Stimulated activated naive CD8-positive, alpha-beta T cell treated with anti-CD3 and anti-CD28 coated beads, Interleukin-15, amount 100 ng/mL, for 72 hours (primary cell): ENCODE data around the gene POLDIP2.

ENCODE experiments used
- ATAC-seq: fragments of 150-1000 bp; cut with Tn5 transposase; 2 replicates; pipeline ENCODE4 v1.10.0; 2021; ENCODE audit warnings: mild to moderate bottlenecking, moderate library complexity
- DNase-seq, 2 donors: peaks; one replicate each; pipeline ENCODE4 v3.0.0; 2021 to 2022
- H3K27ac Mint-ChIP-seq, 2 donors: one replicate each; pipeline ENCODE4 v1.8.0; 2022; ENCODE audit warnings: mild to moderate bottlenecking in 2 of 2, mixed read lengths in 2 of 2, moderate library complexity in 2 of 2
- H3K27me3 Mint-ChIP-seq: one replicate; pipeline ENCODE4 v1.8.0; 2022; ENCODE audit warnings: mixed read lengths
- H3K4me1 Mint-ChIP-seq: one replicate; pipeline ENCODE4 v1.8.0; 2022; ENCODE audit warnings: mild to moderate bottlenecking, mixed read lengths
- H3K4me3 Mint-ChIP-seq, 2 donors: one replicate each; pipeline ENCODE4 v1.8.0; 2022; ENCODE audit warnings: mild to moderate bottlenecking in 2 of 2, mixed read lengths in 2 of 2, moderate library complexity in 1 of 2
- H3K9me3 Mint-ChIP-seq, 2 donors: one replicate each; pipeline ENCODE4 v1.8.0; 2022; ENCODE audit warnings: mixed read lengths in 2 of 2

The POLDIP2 gene

DNA sequence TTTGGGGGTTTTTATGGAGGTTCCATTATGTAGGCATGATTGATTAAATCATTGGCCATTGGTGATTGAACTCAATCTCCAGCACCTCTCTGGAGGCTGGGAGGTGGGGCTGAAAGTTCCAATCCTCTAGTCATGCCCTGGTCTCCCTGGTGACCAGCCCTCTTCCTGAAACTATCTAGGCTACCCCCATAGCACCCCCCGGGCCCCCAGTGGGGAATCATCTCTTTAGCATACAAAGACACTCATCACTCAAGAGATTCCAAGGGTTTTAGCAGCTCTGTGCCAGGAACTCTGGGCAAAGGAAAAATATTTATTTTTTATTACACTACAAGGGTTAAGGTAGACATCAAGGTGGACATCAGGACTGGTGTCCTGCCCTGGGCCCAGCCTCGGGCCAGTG, 38.1 kb upstream of the POLDIP2 start:
- Mint-ChIP-seq H3K27me3 (no peaks in the 10 kb centered on the region), H3K9me3 (no peaks in the 10 kb centered on the region), H3K4me1 (no peaks in the 10 kb centered on the region), H3K27ac (no peak overlapping the region), H3K4me3 (no peak overlapping the region)
- DNase-seq (no peak), ATAC-seq (no peak)

DNA sequence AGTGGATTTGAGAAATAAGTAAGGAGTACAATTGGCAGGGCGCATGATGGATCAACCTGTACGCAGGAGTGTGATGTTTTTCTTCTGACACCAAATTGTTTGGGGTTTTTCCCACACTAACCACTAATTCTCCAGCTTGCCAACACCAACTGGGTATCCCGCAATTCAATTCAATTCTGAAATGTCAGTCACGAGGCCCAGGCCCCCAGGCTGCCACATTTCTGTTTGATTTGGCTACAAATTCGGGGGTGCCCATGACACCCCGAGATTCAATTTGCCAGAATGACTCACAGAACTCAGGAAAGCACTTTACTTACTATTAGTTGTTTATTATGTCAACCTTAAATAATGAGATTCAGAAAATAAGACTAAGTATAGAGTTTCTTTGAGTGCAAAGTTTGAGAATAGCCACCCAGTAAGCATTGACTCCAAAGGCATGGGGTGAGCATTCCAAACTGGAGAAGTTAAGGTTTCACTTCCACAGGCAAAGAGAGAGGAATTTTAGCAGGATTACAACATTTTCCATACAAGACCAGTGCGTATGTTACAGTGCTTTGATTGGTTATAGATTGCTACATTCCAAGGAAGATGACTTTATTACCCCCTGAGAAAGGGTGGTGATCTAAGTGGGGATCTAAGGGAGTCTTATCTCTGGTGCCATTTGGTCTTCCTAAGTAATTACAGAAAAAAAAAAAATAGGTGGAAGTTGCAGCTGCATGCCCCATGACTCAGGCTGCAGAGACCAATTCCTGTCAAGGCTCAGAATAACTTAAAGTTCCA, 37.2 kb upstream of the POLDIP2 start:
- no peak for DNase-seq
- Mint-ChIP-seq H3K9me3 (no peaks in the 10 kb centered on the region), H3K4me3 (no peak overlapping the region), H3K27me3 (no peaks in the 10 kb centered on the region), H3K27ac (no peak overlapping the region), H3K4me1 (no peaks in the 10 kb centered on the region)
- no peak for ATAC-seq

DNA sequence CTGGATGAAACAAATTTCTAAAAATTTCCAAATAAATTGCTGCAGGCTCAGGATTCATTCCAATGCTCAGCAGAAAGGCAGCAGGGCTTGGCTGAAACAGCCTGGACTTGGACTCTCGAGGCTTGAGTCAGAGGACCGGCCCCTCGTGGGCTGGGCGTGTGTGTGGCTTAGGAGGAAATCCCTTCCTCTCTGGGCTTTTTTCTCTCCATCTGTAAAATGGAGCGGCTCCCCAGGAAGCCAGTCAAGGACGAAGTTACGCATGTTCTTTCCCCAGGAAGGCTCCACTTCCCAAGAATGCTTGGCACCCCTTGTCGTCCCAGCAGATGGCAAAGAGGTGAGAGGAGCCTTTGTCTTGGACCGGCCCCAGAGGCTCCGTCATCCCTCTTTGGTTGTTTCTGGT, 35.2 kb upstream of the POLDIP2 start:
- Mint-ChIP-seq H3K9me3 (no peaks in the 10 kb centered on the region), H3K4me1 (no peaks in the 10 kb centered on the region), H3K4me3 (no peak overlapping the region), H3K27me3 (no peaks in the 10 kb centered on the region), H3K27ac (no peak overlapping the region)
- DNase-seq: no peak
- ATAC-seq: no peak

DNA sequence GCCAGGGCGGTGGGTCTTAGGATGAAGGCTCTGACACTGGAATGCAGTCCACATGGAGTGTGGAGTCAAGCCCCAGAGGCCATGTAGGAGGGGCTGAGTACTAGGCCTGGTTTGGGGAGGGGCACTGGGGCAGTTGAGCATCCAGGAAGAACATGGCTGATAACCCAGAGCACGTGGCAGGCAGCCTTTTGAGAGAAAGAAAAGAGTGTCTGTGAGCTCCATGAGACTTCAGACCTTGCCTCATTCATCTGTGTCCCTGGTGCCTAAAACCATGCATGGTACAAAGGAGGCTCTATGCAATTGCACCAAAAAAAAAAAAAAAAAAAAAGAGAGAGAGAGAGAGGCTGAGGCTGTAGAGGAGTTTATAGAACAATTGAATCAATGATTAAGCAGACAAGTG, 34.1 kb upstream of the POLDIP2 start:
- H3K4me1 Mint-ChIP-seq: no peaks in the 10 kb centered on the region
- no peaks in the 10 kb centered on the region for H3K27me3 Mint-ChIP-seq
- H3K27ac Mint-ChIP-seq: peak overlapping the region in 1 of 2 donors; percentile 67
- H3K4me3 Mint-ChIP-seq: no peak overlapping the region
- H3K9me3 Mint-ChIP-seq: no peaks in the 10 kb centered on the region
- ATAC-seq: no peak
- DNase-seq: no peak

DNA sequence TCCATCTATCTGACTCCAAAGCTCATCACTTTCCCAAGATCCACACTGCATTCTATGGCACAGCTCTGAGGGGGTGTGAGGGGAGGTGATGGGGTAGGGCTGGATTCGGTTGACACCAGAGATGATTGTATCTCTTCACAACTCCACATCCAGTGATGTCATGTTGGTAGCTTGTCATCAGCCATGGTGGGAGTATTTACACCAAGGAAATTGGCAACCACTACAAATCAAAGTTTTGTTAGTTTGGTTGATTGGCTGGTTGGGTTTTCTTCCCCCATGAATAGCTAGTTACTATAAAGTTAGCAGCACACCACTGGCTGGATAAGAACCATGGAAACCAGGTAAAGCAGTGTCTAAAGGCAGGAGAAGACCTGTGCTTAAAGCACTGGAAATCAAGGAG, 33.7 kb upstream of the POLDIP2 start:
- H3K27me3 Mint-ChIP-seq: no peaks in the 10 kb centered on the region
- no peak overlapping the region for H3K27ac Mint-ChIP-seq
- no peaks in the 10 kb centered on the region for H3K4me1 Mint-ChIP-seq
- H3K4me3 Mint-ChIP-seq: no peak overlapping the region
- no peaks in the 10 kb centered on the region for H3K9me3 Mint-ChIP-seq
- DNase-seq: no peak
- ATAC-seq: no peak

DNA sequence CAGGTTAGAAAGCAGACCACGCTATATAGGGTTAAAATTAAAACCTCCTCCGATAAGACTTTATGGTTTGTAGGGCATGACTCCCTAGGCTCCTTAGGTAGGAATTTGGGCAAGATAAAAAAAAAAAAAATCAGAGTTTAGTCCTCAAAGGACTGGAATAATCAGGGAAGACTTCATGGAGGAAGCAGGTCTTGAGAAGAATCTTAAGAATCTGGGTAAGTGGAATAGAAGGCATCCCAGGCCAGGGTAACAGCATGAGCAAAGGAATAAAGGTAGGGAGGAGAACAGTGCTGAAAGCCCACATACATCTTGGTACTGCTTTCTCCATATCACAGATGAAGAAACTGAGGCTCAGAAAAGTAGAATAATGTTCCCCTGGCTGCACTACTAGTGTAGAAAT, 33.2 kb upstream of the POLDIP2 start:
- DNase-seq: no peak
- Mint-ChIP-seq H3K27me3 (no peaks in the 10 kb centered on the region), H3K27ac (no peak overlapping the region)

DNA sequence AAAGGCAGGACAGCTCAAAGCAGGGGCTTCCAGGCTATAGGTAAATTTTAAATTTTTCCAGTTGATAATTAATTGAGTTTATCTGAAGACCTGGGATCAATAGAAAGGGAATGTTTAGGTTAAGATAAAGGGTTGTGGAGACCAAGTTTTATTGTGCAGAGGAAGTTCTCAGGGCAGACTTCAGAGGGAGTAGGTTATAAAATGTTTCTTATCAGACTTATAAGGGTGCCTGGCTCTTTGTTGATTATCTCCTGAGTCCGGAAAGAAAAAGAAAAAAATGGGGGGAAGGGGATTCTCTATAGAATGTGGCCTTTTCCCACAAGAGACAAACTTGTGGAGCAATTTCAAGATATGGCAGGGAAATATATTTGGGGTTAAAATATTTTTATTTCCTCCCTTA, 32.8 kb upstream of the POLDIP2 start:
- Mint-ChIP-seq H3K27ac (no peak overlapping the region), H3K27me3 (no peaks in the 10 kb centered on the region), H3K4me1 (peaks cover 6% of the 10 kb centered on the region), H3K9me3 (no peaks in the 10 kb centered on the region), H3K4me3 (no peak overlapping the region)
- no peak for ATAC-seq
- no peak for DNase-seq

More for the DNA sequence above, 33.2 kb upstream of the POLDIP2 start:
- Mint-ChIP-seq H3K4me3 (no peak overlapping the region), H3K4me1 (peaks cover 2% of the 10 kb centered on the region), H3K9me3 (no peaks in the 10 kb centered on the region)
- no peak for ATAC-seq

DNA sequence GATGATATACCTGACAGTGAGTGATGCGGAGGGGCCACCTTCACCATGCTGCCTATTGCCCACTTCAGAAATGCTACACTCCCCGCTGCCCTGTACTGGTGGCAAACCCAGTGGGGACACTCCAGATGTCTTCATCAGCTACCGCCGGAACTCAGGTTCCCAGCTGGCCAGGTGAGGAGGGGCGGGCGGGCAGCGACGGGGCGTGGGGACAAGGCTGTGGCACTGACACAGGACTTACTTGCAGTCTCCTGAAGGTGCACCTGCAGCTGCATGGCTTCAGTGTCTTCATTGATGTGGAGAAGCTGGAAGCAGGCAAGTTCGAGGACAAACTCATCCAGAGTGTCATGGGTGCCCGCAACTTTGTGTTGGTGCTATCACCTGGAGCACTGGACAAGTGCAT, 30.8 kb upstream of the POLDIP2 start:
- Mint-ChIP-seq H3K27ac (no peak overlapping the region), H3K27me3 (no peaks in the 10 kb centered on the region), H3K9me3 (no peaks in the 10 kb centered on the region), H3K4me3 (no peak overlapping the region), H3K4me1 (peaks cover 22% of the 10 kb centered on the region)
- ATAC-seq (no peak), DNase-seq (no peak)

DNA sequence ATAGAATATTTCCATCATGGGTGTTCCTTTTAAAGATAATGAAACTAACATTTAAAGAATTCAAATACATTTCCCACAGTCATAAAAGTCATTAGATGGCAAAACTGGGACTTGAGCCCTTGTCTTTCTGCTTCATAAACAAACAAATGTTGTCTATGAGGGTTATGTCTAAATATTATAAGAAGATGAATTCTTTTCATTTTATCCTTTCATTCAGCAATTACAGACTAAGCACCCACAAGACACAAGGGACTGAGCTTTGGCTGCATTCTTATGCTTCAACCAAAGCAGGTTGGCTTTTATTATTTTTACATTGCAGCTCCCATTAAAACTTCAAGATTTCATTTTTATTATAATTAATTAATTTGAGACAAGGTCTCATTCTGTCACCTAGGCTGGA, 29.1 kb upstream of the POLDIP2 start:
- DNase-seq (no peak), ATAC-seq (no peak)
- no peaks in the 10 kb centered on the region for H3K9me3 Mint-ChIP-seq
- H3K27me3 Mint-ChIP-seq: peaks cover 7% of the 10 kb centered on the region
- no peak overlapping the region for H3K27ac Mint-ChIP-seq
- peaks cover 29% of the 10 kb centered on the region for H3K4me1 Mint-ChIP-seq
- H3K4me3 Mint-ChIP-seq: no peak overlapping the region

DNA sequence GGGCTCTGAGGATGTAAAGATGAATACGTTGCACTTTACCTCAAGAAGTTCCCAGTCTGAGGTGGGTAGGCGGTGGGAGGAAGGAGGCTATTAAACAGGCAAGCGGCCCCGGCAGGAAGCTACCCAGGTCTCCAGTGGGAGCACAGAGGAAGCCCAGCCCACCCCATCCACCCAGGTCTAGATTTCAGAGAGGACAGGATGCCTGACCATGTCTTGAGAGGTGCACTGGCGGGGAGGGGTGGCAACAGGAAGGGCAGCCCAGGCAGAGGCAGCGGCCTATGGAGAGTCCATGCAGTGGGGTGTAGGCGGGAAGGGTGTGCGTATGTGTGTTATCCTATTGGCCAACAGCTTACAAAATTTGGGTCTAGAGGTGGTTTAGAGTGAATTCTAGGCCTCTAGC, 28.1 kb upstream of the POLDIP2 start:
- DNase-seq (no peak), ATAC-seq (peak; percentile 17)
- H3K27ac Mint-ChIP-seq: no peak overlapping the region
- peaks cover 34% of the 10 kb centered on the region for H3K4me1 Mint-ChIP-seq
- peak overlapping the region; percentile 84 to 93 for H3K4me3 Mint-ChIP-seq
- H3K27me3 Mint-ChIP-seq: peaks cover 8% of the 10 kb centered on the region
- no peaks in the 10 kb centered on the region for H3K9me3 Mint-ChIP-seq

DNA sequence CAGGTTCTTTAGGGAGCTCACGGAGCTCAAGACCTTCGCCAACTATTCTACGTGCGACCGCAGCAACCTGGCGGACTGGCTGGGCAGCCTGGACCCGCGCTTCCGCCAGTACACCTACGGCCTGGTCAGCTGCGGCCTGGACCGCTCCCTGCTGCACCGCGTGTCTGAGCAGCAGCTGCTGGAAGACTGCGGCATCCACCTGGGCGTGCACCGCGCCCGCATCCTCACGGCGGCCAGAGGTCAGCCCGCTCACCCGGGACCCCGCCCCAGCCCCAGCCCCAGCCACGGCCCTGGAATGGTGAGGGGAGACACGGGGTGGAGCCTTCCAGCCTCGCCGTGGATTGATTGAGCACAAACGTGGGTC, 27.7 kb upstream of the POLDIP2 start:
- peak overlapping the region in 1 of 2 donors; percentile 55 for H3K27ac Mint-ChIP-seq
- ATAC-seq: peak; percentile 19
- H3K27me3 Mint-ChIP-seq: peaks cover 8% of the 10 kb centered on the region
- H3K9me3 Mint-ChIP-seq: no peaks in the 10 kb centered on the region
- H3K4me3 Mint-ChIP-seq: peak overlapping the region; percentile 84 to 93
- DNase-seq: no peak
- H3K4me1 Mint-ChIP-seq: peaks cover 34% of the 10 kb centered on the region

DNA sequence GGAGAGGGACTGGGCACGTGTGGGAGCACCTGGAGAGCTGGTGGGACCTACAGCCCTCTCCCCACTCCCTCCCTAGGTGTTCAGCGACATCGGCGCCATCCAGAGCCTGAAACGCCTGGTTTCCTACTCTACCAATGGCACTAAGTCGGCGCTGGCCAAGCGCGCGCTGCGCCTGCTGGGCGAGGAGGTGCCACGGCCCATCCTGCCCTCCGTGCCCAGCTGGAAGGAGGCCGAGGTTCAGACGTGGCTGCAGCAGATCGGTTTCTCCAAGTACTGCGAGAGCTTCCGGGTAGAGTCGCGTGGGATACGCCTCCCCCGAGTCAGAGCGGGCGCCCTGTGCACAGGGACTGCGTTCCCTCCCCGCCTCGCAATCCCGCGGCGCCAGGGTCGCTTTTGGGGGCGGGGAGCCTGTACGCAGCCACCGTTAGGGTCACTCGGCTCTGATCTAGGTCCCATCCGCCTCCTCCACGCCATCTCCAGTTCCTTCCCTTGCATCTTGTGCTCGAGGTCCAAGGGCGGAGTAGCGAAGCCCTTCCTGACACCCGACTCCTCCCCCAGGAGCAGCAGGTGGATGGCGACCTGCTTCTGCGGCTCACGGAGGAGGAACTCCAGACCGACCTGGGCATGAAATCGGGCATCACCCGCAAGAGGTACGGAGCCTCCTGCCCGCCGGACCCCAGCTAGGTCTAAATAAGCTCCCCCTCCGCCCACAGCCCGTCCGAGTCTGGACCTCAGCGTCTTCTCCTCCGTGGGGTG, 27.1 kb upstream of the POLDIP2 start:
- Mint-ChIP-seq H3K9me3 (no peaks in the 10 kb centered on the region), H3K4me1 (peaks cover 34% of the 10 kb centered on the region), H3K27ac (peak overlapping the region; percentile 55 to 61), H3K27me3 (peaks cover 8% of the 10 kb centered on the region), H3K4me3 (peak overlapping the region; percentile 84 to 93)
- DNase-seq (peak; percentile 62 to 69), ATAC-seq (peak; percentile 96)

DNA sequence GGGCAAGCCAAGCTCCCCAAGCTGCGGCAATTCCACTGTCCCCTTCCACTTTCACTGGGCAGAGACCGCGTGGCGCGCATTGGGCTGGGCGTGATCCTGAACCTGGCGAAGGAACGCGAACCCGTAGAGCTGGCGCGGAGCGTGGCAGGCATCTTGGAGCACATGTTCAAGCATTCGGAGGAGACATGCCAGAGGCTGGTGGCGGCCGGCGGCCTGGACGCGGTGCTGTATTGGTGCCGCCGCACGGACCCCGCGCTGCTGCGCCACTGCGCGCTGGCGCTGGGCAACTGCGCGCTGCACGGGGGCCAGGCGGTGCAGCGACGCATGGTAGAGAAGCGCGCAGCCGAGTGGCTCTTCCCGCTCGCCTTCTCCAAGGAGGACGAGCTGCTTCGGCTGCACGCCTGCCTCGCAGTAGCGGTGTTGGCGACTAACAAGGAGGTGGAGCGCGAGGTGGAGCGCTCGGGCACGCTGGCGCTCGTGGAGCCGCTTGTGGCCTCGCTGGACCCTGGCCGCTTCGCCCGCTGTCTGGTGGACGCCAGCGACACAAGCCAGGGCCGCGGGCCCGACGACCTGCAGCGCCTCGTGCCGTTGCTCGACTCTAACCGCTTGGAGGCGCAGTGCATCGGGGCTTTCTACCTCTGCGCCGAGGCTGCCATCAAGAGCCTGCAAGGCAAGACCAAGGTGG, 24.0 kb upstream of the POLDIP2 start:
- H3K4me1 Mint-ChIP-seq: peaks cover 34% of the 10 kb centered on the region
- H3K27me3 Mint-ChIP-seq: peaks cover 8% of the 10 kb centered on the region
- no peaks in the 10 kb centered on the region for H3K9me3 Mint-ChIP-seq
- peak; percentile 29 to 36 for DNase-seq
- peak overlapping the region; percentile 24 to 48 for H3K4me3 Mint-ChIP-seq
- H3K27ac Mint-ChIP-seq: no peak overlapping the region
- ATAC-seq: no peak

DNA sequence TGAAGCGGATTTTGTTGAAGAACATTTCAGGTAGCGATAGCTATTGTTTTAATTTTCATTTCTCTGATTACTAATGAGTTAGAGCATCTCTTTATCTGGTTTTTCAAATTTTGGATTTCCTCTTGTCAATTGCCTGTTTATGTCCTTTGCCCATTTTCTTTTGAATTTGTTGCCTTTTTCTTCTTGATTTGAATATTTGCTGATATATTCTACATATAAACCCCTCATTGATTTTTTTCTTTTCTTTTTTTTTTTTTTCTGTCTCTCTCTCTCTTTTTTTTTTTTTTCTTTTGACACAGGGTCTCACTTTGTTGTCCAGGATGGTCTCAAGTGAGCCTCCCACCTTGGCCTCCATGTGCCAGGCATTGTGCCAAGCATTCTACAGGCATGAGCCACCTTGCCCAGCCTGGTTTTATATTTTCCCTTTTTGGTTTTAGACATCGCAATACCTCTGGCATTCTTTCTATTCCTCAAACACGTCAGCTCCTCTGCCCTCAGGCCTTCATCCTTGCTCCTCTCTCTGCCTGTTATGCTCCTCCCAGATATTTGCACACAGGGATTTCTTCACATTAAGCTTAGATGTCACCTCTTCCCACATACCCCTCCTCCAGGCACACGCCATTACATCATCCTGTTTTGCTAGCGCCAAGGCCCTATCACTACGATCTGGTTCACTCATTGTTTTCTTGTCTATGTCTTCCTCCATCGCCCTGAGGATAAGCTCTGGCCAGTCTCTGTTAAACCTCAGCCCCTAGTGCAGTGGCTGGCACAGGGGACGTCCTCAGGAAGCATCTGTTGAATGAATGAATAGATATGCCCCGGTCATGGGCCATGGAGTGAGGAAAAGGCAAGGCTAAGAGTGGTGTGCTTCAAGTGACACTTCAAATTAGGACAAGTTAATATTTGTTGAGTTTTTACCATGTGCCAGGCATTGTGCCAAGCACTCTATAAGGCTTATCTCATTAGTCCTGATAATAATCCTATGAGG, 22.8 kb upstream of the POLDIP2 start:
- peaks cover 8% of the 10 kb centered on the region for H3K27me3 Mint-ChIP-seq

DNA sequence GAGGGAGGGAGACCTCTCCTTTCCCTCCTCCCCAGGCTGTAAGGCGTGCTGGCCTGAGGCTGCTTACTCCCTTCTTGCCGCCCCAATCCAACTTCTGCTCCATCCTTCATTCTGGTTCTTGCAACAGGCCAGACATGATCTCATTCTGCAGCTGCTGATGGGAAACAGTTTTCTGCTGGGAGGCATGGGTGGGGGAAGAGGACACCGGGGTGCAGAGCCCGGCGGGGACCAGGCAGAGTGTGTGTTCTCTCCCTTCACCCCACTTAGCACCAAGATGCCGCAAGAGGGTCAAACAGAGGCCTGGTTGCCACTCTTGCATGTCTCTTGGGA, 15.6 kb upstream of the POLDIP2 start:
- peak overlapping the region; percentile 84 to 89 for H3K4me3 Mint-ChIP-seq
- no peaks in the 10 kb centered on the region for H3K9me3 Mint-ChIP-seq
- ATAC-seq (no peak), DNase-seq (no peak)
- peaks cover 35% of the 10 kb centered on the region for H3K4me1 Mint-ChIP-seq
- H3K27me3 Mint-ChIP-seq: no peaks in the 10 kb centered on the region
- peak overlapping the region; percentile 77 to 85 for H3K27ac Mint-ChIP-seq

More for the DNA sequence above, 22.8 kb upstream of the POLDIP2 start:
- DNase-seq (no peak), ATAC-seq (no peak)
- Mint-ChIP-seq H3K4me3 (no peak overlapping the region), H3K4me1 (peaks cover 28% of the 10 kb centered on the region), H3K27ac (no peak overlapping the region), H3K9me3 (no peaks in the 10 kb centered on the region)
